Ramos (cell line): ENCODE measurements around the gene CNTN4.
"Not testable (repeated sequence)": the region's sequence is repeated elsewhere in the genome, so short reads cannot be mapped to it uniquely, and the experiment has no call there.

Experiments used
- in situ Hi-C: fragments of 300-500 bp; cut with MboI; formaldehyde crosslinking; loops from one replicate; pipeline ENCODE4 v1.14.3; 2022; ENCODE audit warnings: low sequenced_read_pairs; ENCODE audit not compliant: unreplicated experiment

CNTN4 gene

DNA sequence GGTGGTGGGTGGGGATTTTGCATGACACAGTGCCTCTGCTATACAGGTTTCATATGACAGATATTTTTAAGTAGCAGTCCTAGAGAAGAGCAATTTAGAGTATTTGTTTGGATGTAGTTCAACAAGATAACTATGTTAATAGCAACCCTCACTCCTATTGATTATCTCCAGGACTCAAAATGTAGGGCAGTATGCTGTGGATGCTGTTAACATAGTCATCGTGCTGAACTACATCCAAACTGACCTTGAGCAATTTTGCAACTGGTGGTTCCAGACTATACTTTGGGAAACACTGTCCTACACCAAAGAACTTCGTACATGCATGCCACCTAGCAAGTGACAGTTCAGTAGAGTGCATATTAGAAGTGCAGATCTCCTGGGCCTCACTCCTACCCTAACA lies 893.9 kb downstream of the CNTN4 start:
- in situ Hi-C loops = no loop called here

DNA sequence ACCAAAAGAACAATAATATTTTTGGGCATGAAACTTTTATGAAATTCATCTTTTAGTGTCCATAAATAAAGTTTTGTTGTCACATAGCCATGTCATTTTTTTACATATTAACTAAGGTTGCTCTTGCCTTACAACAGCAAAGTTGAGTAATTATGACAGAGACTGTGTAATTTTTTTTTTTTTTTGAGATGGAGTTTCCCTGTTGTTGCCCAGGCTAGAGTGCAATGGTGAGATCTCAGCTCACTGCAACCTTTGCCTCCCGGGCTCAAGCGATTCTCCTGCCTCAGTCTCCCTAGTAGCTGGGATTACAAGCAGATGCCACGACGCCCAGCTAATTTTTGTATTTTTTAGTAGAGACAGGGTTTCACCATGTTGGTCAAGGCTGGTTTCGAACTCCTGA lies 894.5 kb downstream of the CNTN4 start:
- in situ Hi-C loops = not testable (repeated sequence)

GRCh38 chr3:2993736-2994135 lies 895.1 kb downstream of the CNTN4 start:
- in situ Hi-C loops = no loop called here

- in situ Hi-C loops = no loop called here
Measured at GRCh38 chr3:2995195-2995594, 896.5 kb downstream of the CNTN4 start.

DNA sequence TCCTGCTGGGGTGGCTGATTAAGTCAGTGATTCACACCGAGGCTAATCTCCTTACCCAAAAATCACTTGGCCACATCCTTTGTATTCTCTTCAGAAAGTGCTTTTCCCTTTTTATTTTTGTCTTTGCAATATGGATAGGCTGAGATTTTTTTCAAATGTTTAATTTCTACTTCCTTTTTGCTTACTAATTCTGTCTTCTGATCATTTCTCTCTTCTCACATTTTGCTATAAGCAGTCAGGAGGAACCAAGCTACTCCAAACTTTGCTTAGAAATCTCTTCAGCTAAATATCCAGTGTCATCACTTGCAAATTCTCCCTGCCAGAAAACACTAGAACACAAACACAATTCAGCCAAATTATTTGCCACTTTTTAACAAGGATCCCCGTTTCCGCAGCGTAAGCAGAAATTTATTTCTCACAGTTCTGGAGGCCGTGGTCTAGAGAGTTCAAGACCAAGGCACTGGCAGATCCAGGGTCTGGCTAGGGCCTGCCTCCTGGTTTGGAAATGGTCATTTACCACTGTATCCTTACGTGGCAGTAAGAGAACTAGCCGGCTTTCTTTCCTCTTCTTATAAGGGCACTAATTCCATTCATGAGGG lies 906.6 kb downstream of the CNTN4 start:
- in situ Hi-C loops = no loop called here

DNA sequence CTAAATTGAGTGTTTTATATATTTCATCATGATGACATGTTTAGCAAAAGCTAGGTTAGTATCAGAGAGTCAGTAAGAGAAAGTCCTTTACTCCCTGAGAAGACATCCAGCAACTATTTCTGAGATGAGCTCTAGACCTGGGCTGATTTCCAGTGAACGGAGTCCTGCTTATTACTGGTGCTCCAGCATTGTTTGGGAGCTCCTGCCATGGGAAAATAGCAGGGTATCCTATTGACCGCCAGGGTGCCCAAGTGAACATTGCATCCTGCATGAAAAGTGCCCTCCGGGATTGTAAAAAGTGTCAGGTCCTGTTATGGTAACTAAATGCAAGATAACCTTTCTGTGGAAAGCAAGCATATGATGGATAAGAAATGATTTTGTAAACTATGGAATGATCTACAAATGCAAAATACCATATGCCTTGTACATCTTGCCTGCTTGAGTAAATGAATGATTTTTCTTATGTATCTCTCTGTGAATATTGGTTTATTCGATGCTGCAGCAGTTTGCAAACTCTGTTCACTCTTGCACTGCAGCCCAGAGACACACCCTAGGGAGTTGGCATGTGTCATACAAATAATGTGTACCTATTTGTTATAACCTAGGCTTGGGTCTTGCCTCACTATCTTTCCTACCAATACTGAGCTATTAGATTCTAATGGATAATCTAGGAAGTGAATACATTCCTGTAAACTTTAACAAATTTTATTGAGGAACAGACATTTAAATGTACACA lies 914.8 kb downstream of the CNTN4 start:
- in situ Hi-C loops = no loop called here

GRCh38 chr3:3015185-3016089 lies 916.8 kb downstream of the CNTN4 start:
- in situ Hi-C loops = no loop called here

GRCh38 chr3:3016226-3016625 lies 917.6 kb downstream of the CNTN4 start:
- in situ Hi-C loops = no loop called here

- in situ Hi-C loops = no loop called here
Measured at GRCh38 chr3:3020209-3020608, 921.5 kb downstream of the CNTN4 start.

DNA sequence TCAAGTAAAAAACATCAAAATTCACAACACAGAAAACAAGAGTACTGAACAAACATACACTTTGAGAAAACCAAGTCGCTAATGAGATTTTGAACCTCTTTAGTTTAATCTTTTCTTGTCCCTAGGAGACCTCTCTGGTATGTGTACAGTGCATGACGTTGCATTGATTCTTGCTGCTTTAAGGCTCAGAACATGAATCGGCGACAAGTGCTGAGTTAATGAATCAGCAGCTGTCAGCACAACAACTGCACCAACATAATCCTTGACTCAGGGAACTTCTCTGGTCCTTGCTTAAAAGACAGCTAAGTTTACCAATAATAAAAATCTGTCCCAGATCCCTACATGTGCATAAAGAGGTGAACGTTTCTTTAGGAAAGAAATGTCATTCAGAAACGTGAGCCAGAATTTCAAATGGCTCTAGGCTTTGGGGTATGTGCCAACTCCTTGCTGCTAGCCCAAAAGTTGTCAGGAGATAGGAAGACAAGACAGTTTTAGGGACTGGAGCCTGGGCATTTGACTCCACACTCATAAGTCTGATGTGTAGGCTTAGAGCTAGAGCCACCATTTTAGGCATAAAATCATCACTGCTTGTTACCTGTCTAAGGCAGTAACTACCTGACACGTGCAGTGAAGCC lies 924.6 kb downstream of the CNTN4 start:
- in situ Hi-C loops = no loop called here

DNA sequence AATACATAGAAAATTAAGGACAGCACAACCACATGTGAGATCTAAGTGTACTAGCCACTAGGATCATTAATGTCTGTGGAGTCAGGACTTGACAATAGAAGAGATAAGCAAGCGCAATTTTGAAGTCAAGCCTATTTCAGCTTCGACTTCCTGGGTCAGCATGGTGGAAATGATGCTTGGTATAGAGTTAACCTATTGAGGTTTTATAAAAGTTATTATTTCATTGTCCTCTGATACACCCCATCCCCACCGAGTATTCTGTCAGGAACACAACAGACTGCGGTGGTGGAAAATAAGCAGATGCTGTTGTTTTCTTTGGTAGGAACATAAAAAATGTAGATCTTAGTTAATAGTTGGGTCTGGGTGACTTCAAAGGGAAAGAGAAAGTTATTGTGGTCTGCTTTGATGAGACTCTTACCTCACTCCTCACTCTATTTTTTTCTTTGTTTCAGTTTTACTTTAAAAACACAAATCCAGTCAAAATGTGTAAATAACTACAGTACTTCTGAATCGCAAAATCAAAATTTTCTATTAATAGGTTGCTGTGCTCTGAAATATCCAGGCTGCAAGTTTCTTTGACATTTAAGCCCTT lies 929.4 kb downstream of the CNTN4 start:
- in situ Hi-C loops = no loop called here

DNA sequence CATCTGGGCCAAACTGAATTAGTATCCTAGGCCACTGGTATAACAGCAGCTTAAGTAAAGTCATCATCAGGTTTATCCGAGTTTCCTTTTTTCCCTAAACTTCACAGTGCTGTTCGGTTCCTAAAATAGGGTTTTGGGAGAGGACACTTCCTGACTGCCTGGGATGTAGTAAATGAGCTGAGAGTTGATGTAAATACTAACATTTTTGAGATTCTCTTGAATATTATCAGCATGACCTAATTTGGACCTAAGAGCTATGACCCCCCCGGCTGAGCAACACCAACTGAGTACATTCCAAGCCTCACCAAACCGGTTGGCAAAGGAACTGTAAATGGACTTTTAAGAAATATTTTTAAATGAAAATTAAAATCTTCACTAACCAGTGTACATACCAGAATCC lies 932.7 kb downstream of the CNTN4 start:
- in situ Hi-C loops = no loop called here

DNA sequence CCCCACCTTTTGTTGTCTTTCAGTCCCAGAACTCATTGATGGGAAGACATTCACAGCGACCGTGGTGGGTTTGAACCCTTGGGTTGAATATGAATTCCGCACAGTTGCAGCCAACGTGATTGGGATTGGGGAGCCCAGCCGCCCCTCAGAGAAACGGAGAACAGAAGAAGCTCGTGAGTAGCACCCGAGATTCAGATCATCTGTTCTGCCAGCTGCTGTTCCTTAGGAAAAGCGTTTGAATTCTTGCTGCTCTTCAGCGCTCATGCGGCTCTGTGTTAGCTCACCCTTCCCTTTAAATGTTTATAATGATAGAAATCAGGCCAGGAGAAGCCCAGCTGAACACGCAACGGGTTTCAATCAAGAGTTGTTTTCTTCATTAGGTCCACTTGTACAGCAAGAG lies 938.5 kb downstream of the CNTN4 start:
- in situ Hi-C loops = no loop called here

- in situ Hi-C loops = no loop called here
Measured at GRCh38 chr3:3038201-3038991, 939.7 kb downstream of the CNTN4 start.

DNA sequence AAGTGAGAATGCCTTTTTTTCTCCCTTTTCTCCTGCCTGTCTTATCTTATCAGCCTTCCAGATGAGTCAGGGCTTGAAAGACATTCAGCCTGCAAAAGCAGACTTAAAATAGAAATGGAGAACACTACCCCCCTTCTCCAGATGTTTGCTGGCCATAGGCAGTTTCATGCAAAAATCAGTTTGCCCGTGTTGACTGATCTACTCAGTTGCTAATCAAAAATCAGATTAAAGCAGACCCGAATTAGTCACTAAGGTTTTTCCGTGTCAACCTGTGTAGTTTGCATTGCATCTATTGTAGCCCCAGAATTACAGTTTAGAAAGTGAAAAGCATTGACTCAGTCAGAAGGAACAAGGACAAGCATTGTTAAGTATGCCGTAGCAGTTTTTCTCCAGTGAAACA lies 955.3 kb downstream of the CNTN4 start:
- in situ Hi-C loops = no loop called here

DNA sequence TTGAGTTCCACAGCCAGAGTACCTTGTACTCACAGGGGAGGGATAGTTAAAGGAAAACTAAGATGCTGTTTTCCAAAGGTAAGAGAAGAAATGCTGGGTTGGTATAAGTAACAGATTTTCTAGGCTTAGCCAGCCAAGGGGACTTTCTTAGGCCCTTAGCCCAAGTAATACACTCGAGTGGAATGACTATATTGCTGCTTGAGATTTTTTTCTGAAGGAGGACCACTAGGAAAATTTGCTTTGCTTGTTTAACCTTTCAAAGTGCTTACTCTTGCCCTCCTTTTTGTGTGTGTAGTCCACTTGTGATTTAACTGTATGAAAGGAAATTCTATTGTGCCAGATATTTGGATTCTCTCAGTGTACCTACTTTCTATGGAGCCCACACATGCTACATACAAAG lies 961.0 kb downstream of the CNTN4 start:
- in situ Hi-C loops = no loop called here

GRCh38 chr3:3064297-3064696 lies 965.6 kb downstream of the CNTN4 start:
- in situ Hi-C loops = no loop called here

- in situ Hi-C loops = no loop called here
Measured at GRCh38 chr3:3065876-3066275, 967.2 kb downstream of the CNTN4 start.

DNA sequence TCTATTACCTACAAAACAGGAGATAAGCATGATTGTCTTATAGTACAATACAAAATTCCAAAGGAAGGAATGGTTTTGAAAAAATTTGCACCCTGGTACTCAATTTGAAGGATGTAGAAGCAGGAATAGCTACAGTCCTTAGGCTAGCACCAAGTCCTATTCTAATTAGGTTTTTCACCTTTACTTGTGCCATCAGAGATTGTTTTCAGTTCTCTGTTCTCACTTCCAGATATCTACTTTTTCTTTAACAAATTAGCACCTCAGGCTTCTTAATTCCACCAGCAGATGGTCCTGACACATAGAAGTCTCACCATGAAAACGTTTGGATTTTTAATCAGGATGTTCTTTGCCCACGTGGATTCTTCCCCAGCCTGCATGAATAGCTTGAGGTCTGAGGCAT lies 967.7 kb downstream of the CNTN4 start:
- in situ Hi-C loops = no loop called here

DNA sequence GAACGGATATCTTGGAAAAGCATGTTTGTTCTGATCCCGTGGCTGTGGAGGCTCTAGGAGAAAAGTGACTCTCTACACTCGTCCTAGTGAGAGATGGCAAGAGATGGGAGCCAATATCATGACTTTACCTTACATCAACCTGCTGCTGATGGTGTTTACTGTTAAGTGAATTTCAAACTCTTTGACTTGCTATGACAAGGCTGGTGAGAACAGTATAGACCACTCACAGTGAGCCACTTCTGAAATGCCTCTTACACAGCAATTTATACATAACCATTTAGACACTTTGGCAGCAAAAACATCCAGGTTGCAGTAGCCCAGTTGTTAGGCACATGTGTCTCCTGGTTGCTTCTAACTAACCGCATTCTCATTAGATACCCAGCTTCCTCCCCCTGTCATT lies 968.2 kb downstream of the CNTN4 start:
- in situ Hi-C loops = no loop called here
